HG02571 (cell line): ENCODE results near the gene MXI1.
"Not testable (repeated sequence)": the region's sequence is repeated elsewhere in the genome, so short reads cannot be mapped to it uniquely, and the experiment has no call there.

ENCODE experiments used
- ATAC-seq: cut with Tn5 transposase; IDR thresholded peaks from one replicate; pipeline ENCODE4 v1.9.1; 2021; ENCODE audit warnings: mild to moderate bottlenecking, moderate library complexity; ENCODE audit not compliant: unreplicated experiment

The MXI1 gene

DNA sequence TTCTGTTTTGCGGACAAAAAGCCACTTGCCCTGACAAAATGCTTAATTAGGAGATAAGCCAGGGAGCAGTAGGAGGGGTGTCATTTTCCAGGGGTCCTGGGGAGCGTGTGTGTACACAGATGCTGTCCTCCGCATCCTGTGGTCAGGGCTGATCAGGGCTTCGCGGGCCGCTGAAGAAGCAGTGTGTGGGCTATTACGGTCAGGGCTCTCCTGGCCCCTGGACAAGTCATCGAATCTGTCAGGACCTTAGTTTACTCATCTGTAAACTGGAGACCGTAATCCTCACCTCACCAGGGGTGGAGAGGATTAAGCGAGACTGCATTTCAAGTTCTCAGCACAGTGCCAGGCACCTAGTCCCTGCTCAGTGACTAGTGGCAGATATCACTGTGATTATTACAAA is 26.0 kb upstream of the MXI1 start:
- no peak for ATAC-seq

DNA sequence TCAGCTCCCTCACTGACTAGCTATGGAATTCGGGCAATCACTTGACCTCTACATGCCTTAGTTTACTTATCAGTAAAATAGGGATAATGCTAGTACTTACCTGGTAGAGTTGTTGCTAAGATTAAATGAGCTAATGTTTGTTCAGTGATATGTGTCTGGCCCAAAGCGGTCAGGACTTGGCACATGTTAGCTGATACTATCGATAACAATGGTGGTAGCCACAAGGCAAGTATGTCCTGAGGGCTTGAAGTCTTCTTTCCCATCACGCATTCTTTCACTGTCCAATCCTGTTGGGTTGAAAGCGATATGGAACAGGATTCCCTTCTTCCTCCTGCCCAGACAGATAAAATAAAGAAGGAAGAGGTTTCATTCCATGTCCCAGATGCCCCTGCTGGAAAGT is 25.5 kb upstream of the MXI1 start:
- ATAC-seq, result no peak

GRCh38 chr10:110184398-110184797 is 23.0 kb upstream of the MXI1 start:
- no peak for ATAC-seq

GRCh38 chr10:110185646-110186182 is 21.7 kb upstream of the MXI1 start:
- ATAC-seq, result not testable (repeated sequence)

GRCh38 chr10:110190170-110190569 is 17.2 kb upstream of the MXI1 start:
- ATAC-seq, result no peak

- no peak for ATAC-seq
These were observed 14.9 kb upstream of the MXI1 start for GRCh38 chr10:110192552-110192951.

DNA sequence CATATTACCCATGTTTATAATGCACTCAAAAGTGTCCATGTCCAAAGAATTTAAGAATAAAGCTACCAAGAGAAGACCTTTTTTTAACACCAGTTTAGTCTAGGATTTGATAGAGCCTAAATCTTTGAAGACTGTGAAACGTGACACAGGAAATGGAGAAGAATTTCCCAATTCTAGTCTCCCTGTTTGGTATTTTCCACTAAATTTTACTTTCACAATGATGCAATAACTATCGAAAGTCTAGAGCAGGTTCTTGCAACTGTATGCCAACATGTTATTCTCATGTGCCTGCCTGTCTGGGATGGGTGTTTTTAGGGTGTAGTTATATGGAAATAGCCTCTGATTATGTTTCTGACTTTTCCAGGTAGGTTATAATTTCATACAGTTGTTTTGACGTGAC is 6.9 kb upstream of the MXI1 start:
- ATAC-seq, result no peak

- ATAC-seq, result not testable (repeated sequence)
These were observed 6.4 kb upstream of the MXI1 start for GRCh38 chr10:110201046-110201445.

DNA sequence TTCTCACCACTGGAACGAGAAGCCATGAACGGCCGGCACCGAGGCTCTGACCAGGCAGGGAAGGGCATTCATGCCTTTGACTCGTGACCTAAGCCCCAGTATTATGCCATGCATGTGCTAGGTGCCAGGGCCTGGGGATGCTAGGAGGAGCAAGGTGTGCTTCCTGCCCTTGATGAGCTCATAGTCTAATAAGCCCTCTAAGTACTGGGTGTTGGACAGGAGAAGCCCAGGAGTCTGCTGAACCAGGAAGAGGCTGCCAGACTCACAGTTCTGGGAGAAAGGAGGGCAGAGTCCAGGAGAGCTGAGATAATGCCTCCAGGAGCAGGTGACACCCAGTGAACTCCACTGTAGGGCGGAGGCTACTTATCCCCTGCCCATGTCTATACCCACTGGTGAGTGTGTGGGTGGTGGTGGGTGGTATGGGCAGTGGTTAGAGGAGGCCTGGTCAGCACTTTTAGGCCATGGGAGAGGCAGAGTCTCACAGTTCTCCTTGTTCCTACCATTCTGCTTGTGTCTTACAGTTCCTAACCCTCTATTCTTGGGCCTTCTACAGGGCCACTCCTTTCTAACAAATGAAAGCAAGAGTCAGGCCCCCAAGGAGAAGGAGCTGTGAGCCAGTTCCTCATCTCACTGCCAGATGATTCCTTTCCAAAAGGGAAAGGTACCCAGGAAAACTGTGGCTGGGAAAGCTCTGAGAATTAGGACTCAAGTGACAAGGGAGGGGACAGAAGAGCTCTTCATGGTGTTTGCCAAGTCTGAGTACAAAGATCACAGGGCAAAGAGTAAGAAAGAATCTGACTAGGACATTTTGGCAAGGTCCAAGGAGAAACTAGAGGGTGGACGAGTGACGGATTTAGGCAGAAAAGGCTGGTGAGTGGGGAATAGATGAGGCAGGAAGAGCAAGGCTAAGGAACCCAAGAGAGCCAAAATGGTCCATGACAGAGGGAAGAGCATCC is 3.6 kb upstream of the MXI1 start:
- no peak for ATAC-seq

GRCh38 chr10:110205051-110205675 is 2.2 kb upstream of the MXI1 start:
- no peak for ATAC-seq

GRCh38 chr10:110207805-110208613 is 604 bp downstream of the MXI1 start:
- no peak for ATAC-seq

- ATAC-seq, result no peak
These were observed 1.4 kb downstream of the MXI1 start for GRCh38 chr10:110208614-110209453.

DNA sequence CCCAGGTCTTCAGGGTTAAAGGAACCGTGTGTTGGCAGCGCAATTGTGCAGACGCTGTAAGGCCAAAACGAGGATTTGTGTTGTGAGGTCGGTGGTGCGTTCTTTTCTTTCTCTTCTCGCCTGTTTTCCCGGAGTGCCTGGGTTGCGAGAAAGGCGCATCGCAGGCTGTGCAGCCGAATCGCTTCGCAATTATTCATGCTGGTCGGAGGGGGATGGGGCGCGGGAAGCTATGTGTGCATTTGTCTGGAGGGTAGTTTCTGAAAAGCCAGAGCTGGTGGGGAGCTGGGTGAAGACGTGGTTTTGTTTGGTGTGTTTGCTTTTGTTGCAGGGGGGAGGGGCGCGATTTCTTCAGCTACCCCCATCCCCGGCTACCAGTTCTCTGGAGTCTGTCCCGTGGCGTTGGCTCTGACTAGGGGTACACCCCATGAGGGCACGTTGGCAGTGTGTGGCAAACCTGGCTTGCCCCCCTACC is 2.1 kb downstream of the MXI1 start:
- no peak for ATAC-seq

GRCh38 chr10:110209926-110210673 is 2.7 kb downstream of the MXI1 start:
- no peak for ATAC-seq

- peak; percentile 65 for ATAC-seq
These were observed 3.5 kb downstream of the MXI1 start for GRCh38 chr10:110210674-110211464.

- no peak for ATAC-seq
These were observed 4.0 kb downstream of the MXI1 start for GRCh38 chr10:110211465-110211843.

DNA sequence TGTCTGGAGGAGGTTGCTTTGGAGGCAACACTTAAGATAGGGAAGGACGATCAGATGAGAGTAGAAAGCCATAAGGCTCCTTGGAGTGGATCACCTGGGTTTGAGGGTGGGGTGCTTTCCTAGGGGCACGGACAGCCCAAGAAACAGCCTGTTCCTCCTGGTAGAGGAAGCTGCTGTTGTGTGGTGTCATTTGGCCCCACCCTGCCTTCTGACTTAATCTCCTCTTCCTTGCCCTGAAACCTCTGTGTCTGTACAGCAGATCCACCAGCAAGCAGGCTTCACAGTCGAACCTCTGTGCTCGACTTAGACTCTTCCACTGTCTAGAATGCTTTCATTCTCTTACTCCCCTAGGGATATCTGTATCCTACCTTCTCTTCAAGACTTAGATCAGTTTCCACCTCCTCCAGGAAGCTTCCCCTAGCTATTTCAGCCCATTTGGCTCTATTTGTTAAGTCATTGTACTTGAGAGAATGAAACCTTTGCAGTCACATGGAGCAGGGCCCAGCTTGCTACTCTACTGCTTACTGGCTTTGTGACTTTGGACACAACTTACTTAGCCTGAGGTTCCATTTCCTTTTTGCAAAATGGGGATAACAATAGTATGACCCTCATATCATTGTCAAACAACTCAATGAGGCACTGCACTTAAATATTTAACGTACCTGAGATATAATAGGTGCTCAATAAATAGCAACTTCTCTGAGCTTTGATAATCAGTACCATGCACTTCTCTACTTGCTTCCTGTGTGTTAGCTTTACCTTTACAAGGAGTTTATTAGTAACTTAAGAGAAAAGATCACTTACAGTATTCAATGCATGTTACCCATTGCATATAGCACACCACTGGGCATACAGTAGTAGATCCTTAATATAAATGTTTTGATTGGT is 5.0 kb downstream of the MXI1 start:
- ATAC-seq, result no peak

DNA sequence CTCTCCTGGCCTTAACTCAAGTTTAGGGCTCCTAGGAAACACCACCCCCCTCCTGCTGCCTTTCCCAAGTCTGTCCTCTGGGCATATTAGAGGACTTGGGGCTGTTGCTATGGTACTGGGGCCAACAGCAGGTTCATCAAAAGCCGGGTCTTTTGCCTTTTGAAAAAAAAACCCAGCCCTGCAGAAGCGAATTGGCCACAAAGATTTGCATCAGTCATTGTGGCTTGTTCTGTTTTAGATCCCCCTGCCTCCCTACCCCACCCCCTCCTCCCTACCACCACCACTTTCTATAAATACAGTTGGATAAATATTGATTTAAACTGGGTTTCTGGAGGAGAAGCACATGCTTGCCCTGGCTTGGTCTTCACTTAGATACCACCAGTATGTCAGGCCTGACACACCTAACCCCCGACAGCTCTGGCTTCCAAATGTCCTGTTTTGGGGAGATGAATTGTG is 7.0 kb downstream of the MXI1 start:
- no peak for ATAC-seq
